Activated CD8-positive, alpha-beta memory T cell treated with anti-CD3 and anti-CD28 coated beads for 1 hour (primary cell): ENCODE measurements around the gene LUZP1.
A peak's percentile ranks its signal among the peaks of the same experiment; 100 is the strongest.

Experiments
- DNase-seq, 2 donors: peaks; one replicate each; pipeline ENCODE4 v3.0.0-alpha.2; 2020; ENCODE audit warnings: low read depth in 1 of 2; ENCODE audit errors: extremely low read depth in 1 of 2

LUZP1 gene

DNA sequence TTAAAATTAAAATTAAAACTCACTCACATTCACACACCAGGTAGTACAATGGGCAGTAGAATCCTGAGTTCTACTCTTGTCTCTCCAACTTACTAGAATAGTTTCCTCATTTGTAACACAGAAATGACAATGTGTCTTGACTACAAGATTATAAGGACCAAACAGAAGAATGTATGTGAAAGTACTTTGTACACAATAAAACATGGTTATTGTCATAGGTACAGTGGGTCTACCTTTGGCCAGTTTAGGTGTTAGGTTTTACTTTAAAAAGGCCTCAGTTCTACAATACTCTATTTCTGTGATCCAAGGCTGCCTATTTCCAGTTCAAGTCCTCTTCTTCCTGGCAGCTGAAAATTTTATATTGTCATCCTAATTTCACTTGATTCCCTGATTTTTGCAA, 50.2 kb downstream of the LUZP1 start:
- no peak for DNase-seq

DNA sequence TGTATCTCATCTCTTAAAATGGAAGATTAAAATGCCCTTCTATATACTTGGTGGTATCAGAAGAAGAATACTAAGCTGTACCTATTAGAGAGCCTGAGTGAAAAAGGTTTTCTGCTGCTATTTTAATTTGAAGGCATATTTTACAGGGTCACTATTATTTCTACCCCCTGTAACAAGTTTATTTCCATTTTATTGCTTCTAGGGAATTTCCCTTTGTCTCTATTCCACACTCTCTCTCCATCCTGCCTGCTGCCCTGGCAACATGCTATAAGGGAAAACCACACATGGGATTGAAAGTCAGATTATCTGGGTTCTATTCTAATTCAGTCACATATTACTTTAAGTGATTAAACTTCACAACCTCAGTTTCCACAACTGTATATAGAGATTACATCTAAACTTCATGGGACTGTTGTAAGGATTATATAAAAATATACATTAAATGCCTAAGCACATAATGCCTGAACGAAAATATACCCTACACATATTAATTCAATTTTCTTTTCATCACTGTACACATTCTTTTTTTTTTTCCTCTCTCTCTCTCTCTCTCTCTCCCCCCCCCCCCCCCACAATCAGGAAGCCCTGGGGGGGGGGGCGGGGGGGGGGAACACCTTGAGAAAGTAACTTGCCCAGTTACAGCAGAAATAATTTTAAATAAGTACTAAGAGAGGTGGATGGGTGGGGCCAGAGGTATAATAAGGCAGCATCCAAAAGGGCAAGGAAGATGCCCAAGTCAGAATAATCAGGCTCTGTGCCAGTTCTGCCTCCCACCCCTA, 51.5 kb downstream of the LUZP1 start:
- DNase-seq = no peak

DNA sequence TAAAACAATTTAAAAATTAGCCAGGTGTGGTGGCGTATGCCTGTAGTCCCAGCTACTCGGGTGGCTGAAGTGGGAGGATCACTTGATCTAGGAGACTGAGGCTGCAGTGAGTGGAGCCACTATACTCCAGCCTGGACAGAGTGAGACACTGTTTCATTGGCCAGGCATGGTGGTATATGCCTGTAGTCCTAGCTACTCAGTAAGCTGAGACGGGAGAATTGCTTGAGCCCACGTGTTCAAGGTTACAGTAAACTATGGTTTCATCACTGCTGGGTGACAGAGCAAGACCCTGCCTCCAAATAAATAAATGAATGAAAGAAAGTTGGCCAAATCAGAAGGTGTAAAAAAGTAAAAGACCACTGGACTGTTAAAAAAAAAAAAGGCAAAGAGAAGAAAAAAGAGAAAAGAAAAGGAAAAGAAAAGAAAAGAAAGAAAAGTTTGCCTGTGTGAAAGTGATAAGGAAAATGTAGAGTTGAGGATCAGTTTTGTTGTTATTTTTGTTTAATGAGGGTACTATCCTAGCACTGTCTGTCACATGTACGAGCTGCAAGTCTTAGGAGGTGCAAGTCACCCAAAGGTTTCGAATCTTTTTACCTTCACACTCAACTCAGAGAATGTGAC, 52.3 kb downstream of the LUZP1 start:
- DNase-seq = no peak

GRCh38 chr1:23114424-23115079, 54.1 kb downstream of the LUZP1 start:
- DNase-seq = no peak

DNA sequence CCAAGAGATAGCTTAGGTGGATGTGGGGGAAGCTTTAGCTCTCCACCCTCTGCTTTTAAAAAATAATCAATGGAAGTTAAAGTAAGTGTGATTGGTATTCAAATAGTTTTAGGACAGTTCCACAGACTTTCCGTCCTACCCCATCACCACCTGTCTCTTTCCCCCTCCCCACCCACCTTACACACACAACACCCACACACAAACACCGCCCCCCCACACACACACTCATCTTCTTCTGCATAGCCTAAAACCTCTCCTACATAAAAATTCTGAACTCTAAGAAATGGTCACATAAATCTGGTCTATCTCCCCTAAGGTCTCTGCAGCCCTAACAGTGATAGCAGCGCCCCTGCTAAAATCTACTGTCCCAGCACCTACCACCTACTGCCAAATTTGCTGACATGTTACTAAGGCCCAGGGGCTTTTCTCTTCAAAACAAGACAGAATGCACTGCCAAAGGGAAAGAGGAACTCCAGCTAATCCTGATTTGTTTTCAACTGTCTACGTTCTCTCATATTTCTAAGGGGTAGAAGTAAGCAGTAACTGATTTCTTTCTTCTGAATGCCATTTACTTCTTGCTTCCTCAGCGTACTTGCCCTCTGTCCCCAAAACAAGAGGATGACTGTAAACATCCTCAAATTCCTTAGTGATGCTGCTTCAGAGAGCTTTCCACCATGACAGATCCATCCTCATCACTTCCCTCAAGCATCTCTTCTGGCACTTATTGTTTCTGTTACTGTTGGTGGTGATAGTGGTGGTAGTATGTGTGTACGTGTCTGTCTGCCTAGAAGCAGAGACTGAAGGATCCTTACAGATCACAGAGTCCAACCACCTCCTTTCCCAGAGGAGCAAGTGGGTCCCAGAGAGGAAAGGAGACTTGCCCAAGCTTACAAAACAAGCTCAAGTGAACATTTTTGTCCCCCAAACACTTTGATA, 56.8 kb downstream of the LUZP1 start:
- no peak for DNase-seq

GRCh38 chr1:23110391-23110790, 58.3 kb downstream of the LUZP1 start:
- no peak for DNase-seq

GRCh38 chr1:23108918-23109533, 59.6 kb downstream of the LUZP1 start:
- DNase-seq = no peak

- DNase-seq = no peak
These were observed 65.4 kb downstream of the LUZP1 start for GRCh38 chr1:23103001-23103889.

GRCh38 chr1:23102289-23102688, 66.4 kb downstream of the LUZP1 start:
- no peak for DNase-seq

- DNase-seq = no peak
These were observed 66.8 kb downstream of the LUZP1 start for GRCh38 chr1:23101887-23102286.

DNA sequence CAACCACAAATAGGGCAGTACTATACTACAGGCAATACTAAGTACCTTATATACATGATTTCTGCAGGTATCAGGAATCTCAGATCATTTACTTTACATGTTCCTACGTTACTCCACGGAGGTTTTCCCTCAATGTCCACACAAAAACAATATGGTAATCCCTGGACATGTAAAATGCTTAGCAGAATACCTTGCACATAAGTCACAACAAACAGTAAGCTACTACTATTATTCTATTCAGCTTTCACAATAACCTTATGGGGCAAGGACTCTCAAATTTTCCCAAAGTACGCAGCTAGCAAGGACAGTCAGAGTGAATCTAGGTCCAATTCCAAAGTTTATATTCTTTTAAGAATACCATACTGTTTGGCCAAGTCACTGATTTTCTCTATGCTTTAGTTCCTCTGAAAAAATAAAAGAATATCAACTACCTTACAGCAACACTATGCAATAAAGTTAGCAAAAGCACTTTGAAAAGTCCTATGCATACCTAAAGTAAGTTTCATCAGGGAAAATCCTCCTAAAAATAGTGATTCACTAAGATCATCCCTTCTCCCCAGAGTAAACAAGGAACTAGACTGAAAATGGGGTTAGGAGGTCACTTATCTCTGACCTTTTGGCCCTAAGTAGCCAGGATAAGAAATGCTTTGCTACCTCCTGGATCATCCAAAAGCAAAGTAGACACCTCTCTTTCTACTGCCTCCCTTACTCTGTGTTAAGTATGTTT, 67.4 kb downstream of the LUZP1 start:
- DNase-seq = no peak

DNA sequence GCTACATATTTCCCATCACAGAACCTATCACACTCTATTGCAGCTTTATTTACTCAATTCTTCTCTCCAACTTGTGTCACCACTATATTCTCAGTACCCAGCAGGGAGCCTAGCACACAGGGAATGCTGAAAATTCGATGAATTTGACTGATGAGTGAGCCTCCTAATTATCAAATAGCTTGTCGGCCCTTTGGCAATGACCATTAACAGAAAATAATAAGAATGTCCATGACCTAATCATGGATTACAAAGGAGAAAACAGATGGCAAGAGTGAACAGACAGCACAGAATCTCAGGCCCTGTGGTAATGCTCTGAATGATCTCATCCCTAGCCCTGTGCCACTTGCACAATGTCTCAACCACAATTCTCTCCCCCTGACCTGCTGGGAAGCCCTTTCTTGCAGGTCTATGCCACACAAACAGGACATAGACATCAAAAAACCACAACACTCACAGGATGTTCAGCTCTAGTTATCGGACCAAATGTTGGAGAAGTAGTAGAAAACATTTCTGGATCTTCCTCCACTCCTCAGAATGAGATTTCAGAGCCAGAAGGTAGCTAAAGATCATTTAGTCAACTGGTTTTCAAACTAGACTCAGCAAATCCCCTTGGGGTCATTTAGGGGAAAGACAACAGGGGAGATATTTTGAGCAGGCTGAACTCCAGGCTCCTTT, 68.4 kb downstream of the LUZP1 start:
- no peak for DNase-seq

- DNase-seq = no peak
These were observed 69.5 kb downstream of the LUZP1 start for GRCh38 chr1:23099171-23099536.

DNA sequence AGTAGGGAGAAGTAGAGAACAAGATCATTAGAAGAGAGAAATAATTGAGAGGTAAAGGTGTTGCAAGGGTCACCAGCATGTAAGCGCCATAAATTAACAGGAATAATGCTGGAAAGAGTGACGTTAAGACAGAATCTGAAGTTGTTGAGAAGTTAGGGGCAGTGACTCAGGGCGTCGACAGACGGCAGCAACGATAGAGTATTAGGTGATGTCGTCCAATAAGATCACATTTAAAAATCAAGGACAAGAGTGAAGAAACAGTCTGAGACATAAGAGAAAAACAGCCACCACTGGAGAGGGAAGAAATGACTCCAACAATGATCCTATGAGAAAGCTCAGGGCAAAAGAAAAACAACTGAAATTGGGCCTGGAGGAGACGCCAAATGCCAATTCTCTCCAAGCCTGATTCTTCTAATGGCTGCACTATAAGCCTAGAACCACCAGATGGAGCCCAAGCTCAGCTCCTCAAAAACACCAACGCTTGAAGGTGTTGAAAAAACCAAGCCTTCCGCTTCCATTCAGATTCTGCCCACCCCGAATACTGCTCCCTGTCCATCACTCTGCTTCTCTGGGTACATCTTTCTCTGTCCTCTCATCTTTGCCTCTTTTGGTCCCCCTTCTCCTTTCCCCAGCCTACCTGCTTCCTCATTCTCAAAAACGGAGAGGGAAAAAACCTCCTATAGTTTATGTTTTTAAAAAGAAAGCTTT, 70.0 kb downstream of the LUZP1 start:
- DNase-seq = peak; percentile 19 to 23

- DNase-seq = no peak
These were observed 71.3 kb downstream of the LUZP1 start for GRCh38 chr1:23097316-23097715.

- no peak for DNase-seq
These were observed 76.2 kb downstream of the LUZP1 start for GRCh38 chr1:23092447-23092846.

GRCh38 chr1:23091545-23091944, 77.1 kb downstream of the LUZP1 start:
- no peak for DNase-seq

DNA sequence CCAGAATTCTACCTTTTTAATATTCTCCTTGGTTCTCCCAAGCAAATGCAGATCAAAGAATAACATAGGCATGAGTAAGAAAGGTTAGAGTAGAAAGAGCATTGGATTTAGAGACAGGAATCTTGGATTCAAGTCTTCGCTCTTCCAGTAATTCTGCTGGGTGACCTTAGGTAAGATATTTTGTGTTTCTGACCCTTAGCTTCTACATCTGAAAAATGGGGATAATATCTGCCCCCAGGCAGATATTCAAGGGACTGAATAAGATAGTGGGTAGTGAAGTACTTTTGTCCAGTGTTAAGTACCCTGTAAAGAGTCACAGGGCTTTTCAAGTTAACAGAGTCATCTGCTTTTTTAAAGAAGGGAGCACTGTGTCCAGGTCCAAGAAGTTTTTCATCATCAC, 78.6 kb downstream of the LUZP1 start:
- DNase-seq = no peak
